Loucy (cell line): ENCODE data around the gene SAMD13.

Source experiments
- EZH2phosphoT487 ChIP-seq: fragments of 200-600 bp; IDR thresholded peaks from 2 replicates; pipeline ENCODE4 v1.6.1; 2018; ENCODE audit warnings: antibody characterized with exemption, mild to moderate bottlenecking, moderate library complexity, borderline replicate concordance
- TF ChIP-seq, protein P1 (sequence below): fragments of 200-600 bp; sonication (generic); conservative IDR thresholded peaks from 2 replicates; pipeline ENCODE4 v1.5.1; 2014; ENCODE audit warnings: mild to moderate bottlenecking, antibody characterized with exemption, low read length

DNA sequence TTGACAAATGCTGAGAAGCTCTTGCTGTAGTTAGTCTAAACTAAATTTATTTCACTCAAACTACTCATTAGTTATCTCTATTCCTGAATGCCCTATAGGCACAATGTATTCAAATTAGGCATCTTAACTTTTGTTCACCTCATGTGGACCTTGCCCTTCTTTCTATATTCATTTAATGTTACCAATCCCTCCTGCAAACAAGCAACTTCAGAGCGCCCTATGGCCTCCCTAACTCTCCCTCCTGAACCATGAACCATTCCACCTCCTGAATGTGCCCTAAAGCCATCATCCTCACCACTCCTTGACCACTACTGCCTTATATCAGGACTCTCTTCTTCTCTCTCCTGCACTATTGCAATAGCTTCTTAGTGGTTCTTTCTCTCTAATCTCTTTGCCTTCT, 34.8 kb upstream of the SAMD13 start:
- TF ChIP-seq, protein P1, sequence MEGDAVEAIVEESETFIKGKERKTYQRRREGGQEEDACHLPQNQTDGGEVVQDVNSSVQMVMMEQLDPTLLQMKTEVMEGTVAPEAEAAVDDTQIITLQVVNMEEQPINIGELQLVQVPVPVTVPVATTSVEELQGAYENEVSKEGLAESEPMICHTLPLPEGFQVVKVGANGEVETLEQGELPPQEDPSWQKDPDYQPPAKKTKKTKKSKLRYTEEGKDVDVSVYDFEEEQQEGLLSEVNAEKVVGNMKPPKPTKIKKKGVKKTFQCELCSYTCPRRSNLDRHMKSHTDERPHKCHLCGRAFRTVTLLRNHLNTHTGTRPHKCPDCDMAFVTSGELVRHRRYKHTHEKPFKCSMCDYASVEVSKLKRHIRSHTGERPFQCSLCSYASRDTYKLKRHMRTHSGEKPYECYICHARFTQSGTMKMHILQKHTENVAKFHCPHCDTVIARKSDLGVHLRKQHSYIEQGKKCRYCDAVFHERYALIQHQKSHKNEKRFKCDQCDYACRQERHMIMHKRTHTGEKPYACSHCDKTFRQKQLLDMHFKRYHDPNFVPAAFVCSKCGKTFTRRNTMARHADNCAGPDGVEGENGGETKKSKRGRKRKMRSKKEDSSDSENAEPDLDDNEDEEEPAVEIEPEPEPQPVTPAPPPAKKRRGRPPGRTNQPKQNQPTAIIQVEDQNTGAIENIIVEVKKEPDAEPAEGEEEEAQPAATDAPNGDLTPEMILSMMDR = no peak
- no peak for TF ChIP-seq EZH2phosphoT487
